Measurements from ENCODE around the gene KRT86.

GRCh38 chr12:52226446-52226845, 48.0 kb upstream of the KRT86 start:
- no peak for TF ChIP-seq CTCF (IDR thresholded peaks at IDR 0.05)
- TF ChIP-seq EZH2 (IDR thresholded peaks at IDR 0.05), result no peak
- TF ChIP-seq EZH2phosphoT487 (IDR thresholded peaks at IDR 0.05), result no peak
